ENCODE results near the gene CCL18. TPM values are rescaled to one million over a fixed set of nuclear protein-coding genes. Genes with fewer than 3 reads are reported as not detected.
"Not testable (repeated sequence)": the region's sequence is repeated elsewhere in the genome, so short reads cannot be mapped to it uniquely, and the experiment has no call there.

Gene CCL18
- polyA plus RNA-seq, 1 donor from 2014 or later = not detected

DNA sequence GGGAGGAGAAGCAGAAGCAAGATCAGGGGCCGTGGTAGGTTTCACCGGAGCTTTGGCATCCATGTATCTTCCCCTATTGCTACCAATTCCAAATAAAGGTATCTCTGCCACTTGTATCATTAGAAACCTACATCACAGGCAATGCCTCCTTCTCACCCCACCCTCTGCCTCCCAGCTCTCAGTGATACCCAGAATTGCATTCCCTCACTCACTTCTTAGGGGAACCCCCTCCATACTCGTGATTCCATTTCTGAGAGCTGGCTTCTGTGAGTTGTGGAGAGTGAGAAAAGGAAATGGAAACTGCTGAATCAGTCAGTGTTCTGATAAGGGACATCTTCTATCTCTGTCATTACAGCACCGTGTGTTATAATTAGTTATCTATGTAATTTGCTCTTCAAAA, 28.2 kb downstream of the CCL18 start:
- H2AFZ ChIP-seq (ENCODE audit: low read depth, low read length) = no peak overlapping the region
- H3K9me3 ChIP-seq (ENCODE audit: low read length) = no peaks in the 10 kb centered on the region

DNA sequence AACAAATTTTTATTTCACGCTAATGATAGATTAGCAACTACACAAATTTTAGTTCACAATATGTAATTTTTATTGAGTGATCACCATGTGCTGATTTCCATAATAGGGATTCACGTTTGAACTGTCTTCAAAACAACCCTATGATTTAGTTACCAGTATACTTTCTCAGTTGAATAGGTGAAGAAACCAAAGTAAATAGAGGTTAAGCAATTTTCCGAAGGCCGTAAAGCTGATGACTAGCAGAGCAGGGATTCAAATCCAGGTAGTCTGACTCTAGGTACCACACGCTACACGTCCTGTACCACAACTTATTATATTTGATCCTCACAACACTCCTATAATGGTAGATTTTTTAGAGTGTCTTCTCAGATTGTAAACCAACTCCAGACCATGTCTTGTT, 28.6 kb downstream of the CCL18 start:
- H4K20me1 ChIP-seq (ENCODE audit: insufficient read depth) = not testable (repeated sequence)

More for the DNA sequence above, 28.2 kb downstream of the CCL18 start:
- no peaks in the 10 kb centered on the region for H4K20me1 ChIP-seq (ENCODE audit: insufficient read depth)
- H3K27ac ChIP-seq (ENCODE audit: low read length) = no peak overlapping the region
- H3K4me2 ChIP-seq (ENCODE audit: low read length) = no peak overlapping the region
- H3K36me3 ChIP-seq (ENCODE audit: insufficient read depth, low read length) = no peaks in the 10 kb centered on the region
- no peak overlapping the region for H3K4me3 ChIP-seq (ENCODE audit: low read length)
- H3K9me2 ChIP-seq (ENCODE audit: insufficient read depth, low read length) = no peaks in the 10 kb centered on the region
- TF ChIP-seq TAF1 (IDR thresholded peaks at IDR 0.05; ENCODE audit: low read depth) (no peak), POLR2AphosphoS5 (IDR thresholded peaks at IDR 0.05) (no peak), EP300 (conservative IDR thresholded peaks at IDR 0.05; ENCODE audit: poor library complexity, severe bottlenecking) (no peak), MXI1 (conservative IDR thresholded peaks at IDR 0.05; ENCODE audit: poor library complexity, severe bottlenecking) (no peak), EZH2 (IDR thresholded peaks at IDR 0.05; ENCODE audit: borderline replicate concordance, insufficient read depth, low read length, poor library complexity, severe bottlenecking) (no peak), SMC3 (conservative IDR thresholded peaks at IDR 0.05; ENCODE audit: poor library complexity) (no peak), RAD21 (conservative IDR thresholded peaks at IDR 0.05) (no peak)
- TF ChIP-seq, protein P1, sequence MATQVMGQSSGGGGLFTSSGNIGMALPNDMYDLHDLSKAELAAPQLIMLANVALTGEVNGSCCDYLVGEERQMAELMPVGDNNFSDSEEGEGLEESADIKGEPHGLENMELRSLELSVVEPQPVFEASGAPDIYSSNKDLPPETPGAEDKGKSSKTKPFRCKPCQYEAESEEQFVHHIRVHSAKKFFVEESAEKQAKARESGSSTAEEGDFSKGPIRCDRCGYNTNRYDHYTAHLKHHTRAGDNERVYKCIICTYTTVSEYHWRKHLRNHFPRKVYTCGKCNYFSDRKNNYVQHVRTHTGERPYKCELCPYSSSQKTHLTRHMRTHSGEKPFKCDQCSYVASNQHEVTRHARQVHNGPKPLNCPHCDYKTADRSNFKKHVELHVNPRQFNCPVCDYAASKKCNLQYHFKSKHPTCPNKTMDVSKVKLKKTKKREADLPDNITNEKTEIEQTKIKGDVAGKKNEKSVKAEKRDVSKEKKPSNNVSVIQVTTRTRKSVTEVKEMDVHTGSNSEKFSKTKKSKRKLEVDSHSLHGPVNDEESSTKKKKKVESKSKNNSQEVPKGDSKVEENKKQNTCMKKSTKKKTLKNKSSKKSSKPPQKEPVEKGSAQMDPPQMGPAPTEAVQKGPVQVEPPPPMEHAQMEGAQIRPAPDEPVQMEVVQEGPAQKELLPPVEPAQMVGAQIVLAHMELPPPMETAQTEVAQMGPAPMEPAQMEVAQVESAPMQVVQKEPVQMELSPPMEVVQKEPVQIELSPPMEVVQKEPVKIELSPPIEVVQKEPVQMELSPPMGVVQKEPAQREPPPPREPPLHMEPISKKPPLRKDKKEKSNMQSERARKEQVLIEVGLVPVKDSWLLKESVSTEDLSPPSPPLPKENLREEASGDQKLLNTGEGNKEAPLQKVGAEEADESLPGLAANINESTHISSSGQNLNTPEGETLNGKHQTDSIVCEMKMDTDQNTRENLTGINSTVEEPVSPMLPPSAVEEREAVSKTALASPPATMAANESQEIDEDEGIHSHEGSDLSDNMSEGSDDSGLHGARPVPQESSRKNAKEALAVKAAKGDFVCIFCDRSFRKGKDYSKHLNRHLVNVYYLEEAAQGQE (IDR thresholded peaks at IDR 0.05; ENCODE audit: borderline replicate concordance) = no peak
- TF ChIP-seq, protein P2, sequence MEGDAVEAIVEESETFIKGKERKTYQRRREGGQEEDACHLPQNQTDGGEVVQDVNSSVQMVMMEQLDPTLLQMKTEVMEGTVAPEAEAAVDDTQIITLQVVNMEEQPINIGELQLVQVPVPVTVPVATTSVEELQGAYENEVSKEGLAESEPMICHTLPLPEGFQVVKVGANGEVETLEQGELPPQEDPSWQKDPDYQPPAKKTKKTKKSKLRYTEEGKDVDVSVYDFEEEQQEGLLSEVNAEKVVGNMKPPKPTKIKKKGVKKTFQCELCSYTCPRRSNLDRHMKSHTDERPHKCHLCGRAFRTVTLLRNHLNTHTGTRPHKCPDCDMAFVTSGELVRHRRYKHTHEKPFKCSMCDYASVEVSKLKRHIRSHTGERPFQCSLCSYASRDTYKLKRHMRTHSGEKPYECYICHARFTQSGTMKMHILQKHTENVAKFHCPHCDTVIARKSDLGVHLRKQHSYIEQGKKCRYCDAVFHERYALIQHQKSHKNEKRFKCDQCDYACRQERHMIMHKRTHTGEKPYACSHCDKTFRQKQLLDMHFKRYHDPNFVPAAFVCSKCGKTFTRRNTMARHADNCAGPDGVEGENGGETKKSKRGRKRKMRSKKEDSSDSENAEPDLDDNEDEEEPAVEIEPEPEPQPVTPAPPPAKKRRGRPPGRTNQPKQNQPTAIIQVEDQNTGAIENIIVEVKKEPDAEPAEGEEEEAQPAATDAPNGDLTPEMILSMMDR (IDR thresholded peaks at IDR 0.05; ENCODE audit: poor library complexity, severe bottlenecking) = no peak
- no peaks in the 10 kb centered on the region for H3K27me3 ChIP-seq (ENCODE audit: insufficient read depth, low read depth, low read length)
- no peak overlapping the region for H3K9ac ChIP-seq (ENCODE audit: low read length)
- H3K79me2 ChIP-seq (replicated peaks; ENCODE audit: insufficient read depth, low read length) = no peaks in the 10 kb centered on the region
- no peaks in the 10 kb centered on the region for H3F3A ChIP-seq (ENCODE audit: insufficient read depth, low read length, poor library complexity, severe bottlenecking)

DNA sequence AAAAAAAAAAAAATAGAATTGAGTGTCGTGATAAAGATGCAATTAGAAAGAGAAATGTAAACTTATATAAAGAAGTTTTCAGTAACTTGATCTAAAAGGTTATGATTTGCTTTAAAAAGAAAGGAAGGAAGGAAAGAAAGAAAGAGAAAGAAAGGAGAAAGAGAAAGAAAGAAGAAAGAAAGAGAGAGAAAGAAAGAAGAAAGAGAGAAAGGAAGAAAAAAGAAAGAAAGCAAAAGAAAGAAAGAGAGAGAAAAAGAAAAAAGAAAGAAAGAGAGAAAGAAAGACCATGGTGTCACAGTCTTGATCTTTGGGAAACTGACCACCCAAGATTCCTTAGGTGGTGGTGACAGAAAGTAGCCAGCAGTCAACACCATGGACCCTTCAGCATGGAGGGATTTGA, 30.2 kb downstream of the CCL18 start:
- Histone ChIP-seq H3K79me2 (replicated peaks; ENCODE audit: insufficient read depth, low read length) (no peaks in the 10 kb centered on the region), H3K9me3 (ENCODE audit: low read length) (no peaks in the 10 kb centered on the region), H2AFZ (ENCODE audit: low read depth, low read length) (no peak overlapping the region), H3K9ac (ENCODE audit: low read length) (no peak overlapping the region), H3F3A (ENCODE audit: insufficient read depth, low read length, poor library complexity, severe bottlenecking) (no peaks in the 10 kb centered on the region), H3K36me3 (ENCODE audit: insufficient read depth, low read length) (no peaks in the 10 kb centered on the region), H3K27ac (ENCODE audit: low read length) (no peak overlapping the region), H4K20me1 (ENCODE audit: insufficient read depth) (no peaks in the 10 kb centered on the region), H3K4me2 (ENCODE audit: low read length) (no peak overlapping the region), H3K27me3 (ENCODE audit: insufficient read depth, low read depth, low read length) (no peaks in the 10 kb centered on the region), H3K9me2 (ENCODE audit: insufficient read depth, low read length) (no peaks in the 10 kb centered on the region), H3K4me3 (ENCODE audit: low read length) (no peak overlapping the region)
- no peak for TF ChIP-seq EZH2 (IDR thresholded peaks at IDR 0.05; ENCODE audit: borderline replicate concordance, insufficient read depth, low read length, poor library complexity, severe bottlenecking)
- no peak for TF ChIP-seq RAD21 (conservative IDR thresholded peaks at IDR 0.05)
- no peak for TF ChIP-seq SMC3 (conservative IDR thresholded peaks at IDR 0.05; ENCODE audit: poor library complexity)
- TF ChIP-seq, protein P2 (IDR thresholded peaks at IDR 0.05; ENCODE audit: poor library complexity, severe bottlenecking) = no peak
- TF ChIP-seq TAF1 (IDR thresholded peaks at IDR 0.05; ENCODE audit: low read depth) = no peak
- TF ChIP-seq, protein P1 (IDR thresholded peaks at IDR 0.05; ENCODE audit: borderline replicate concordance) = no peak
- no peak for TF ChIP-seq EP300 (conservative IDR thresholded peaks at IDR 0.05; ENCODE audit: poor library complexity, severe bottlenecking)

More for the DNA sequence above, 28.6 kb downstream of the CCL18 start:
- H3K27ac ChIP-seq (ENCODE audit: low read length); H3F3A ChIP-seq (ENCODE audit: insufficient read depth, low read length, poor library complexity, severe bottlenecking); H3K27me3 ChIP-seq (ENCODE audit: insufficient read depth, low read depth, low read length); H3K36me3 ChIP-seq (ENCODE audit: insufficient read depth, low read length); H3K9me3 ChIP-seq (ENCODE audit: low read length); H3K9ac ChIP-seq (ENCODE audit: low read length); H3K79me2 ChIP-seq (replicated peaks; ENCODE audit: insufficient read depth, low read length); H3K4me2 ChIP-seq (ENCODE audit: low read length); H3K9me2 ChIP-seq (ENCODE audit: insufficient read depth, low read length); H3K4me3 ChIP-seq (ENCODE audit: low read length); H2AFZ ChIP-seq (ENCODE audit: low read depth, low read length): not testable (repeated sequence)
